Endothelial cell of umbilical vein (primary cell): ENCODE measurements around the gene BBS2. TPM values are rescaled to one million over a fixed set of nuclear protein-coding genes. Genes with fewer than 3 reads are reported as not detected.

Experiments used
- BruUV-seq: library from RNA; stranded (reverse); fragments of 400-500 nt; replicated peaks from 2 replicates; lab custom pipeline; 2021; lab: Mats Ljungman, UMichigan
- CTCF ChIA-PET: fragments of 300-600, 350-600 bp; sonication (Branson Sonifier 250); formaldehyde crosslinking; loops from one replicate; lab custom pipeline; 2021; ENCODE audit warnings: antibody characterized with exemption, inconsistent platforms; lab: Charles Lee
- POLR2A ChIA-PET: fragments of 300-600, 350-600 bp; sonication (Branson Sonifier 250); formaldehyde crosslinking; loops from one replicate; lab custom pipeline; 2021; ENCODE audit warnings: antibody characterized with exemption, inconsistent platforms; lab: Charles Lee
- DNase-seq: peaks from one replicate; pipeline ENCODE4 v3.0.0-alpha.2; 2011; ENCODE audit warnings: low read depth, low spot score
- FAIRE-seq: peaks from 2 replicates; lab custom pipeline; 2011; peaks lifted over from hg19 to GRCh38; lab: Jason Lieb, UNC
- H2AFZ ChIP-seq: 2 replicates; pipeline ENCODE4 v1.6.0; 2012; ENCODE audit warnings: low read depth, low read length, control low read depth, inconsistent platforms
- H3K27ac ChIP-seq: 2 replicates; pipeline ENCODE4 v1.5.1; 2011; ENCODE audit warnings: low read depth, mild to moderate bottlenecking, control low read depth, low read length, moderate library complexity; ENCODE audit not compliant: insufficient read depth
- H3K27me3 ChIP-seq, 2 experiments: 2 replicates each; pipeline versions ENCODE4 v1.6.0 to v1.6.1; 2011; ENCODE audit warnings: low read length in 2 of 2, mixed read lengths in 1 of 2; ENCODE audit not compliant: control insufficient read depth in 2 of 2, insufficient read depth in 2 of 2
- H3K36me3 ChIP-seq, 2 experiments: 2 replicates in 1 of 2; 3 replicates in 1 of 2; pipeline ENCODE4 v1.5.1; 2011; ENCODE audit warnings: low read length in 2 of 2, mild to moderate bottlenecking in 1 of 2, moderate library complexity in 1 of 2; ENCODE audit not compliant: control insufficient read depth in 2 of 2, insufficient read depth in 2 of 2; ENCODE audit errors: extremely low read depth in 1 of 2
- H3K4me1 ChIP-seq: 3 replicates; pipeline ENCODE4 v1.5.1; 2011; ENCODE audit warnings: mild to moderate bottlenecking, low read length; ENCODE audit not compliant: control insufficient read depth, insufficient read depth; ENCODE audit errors: extremely low read depth
- H3K4me2 ChIP-seq: 2 replicates; pipeline ENCODE4 v1.6.1; 2011; ENCODE audit warnings: low read length, control low read depth, mixed read lengths; ENCODE audit not compliant: insufficient read depth
- H3K4me3 ChIP-seq, 3 experiments: fragments of 200-600 bp in 1 of 3; sonication (generic), shearing (Covaris generic) in 1 of 3; replicated peaks in 1 of 3; 2 replicates each; pipeline ENCODE4 v1.5.1; 2011 to 2016; ENCODE audit warnings: control low read depth in 3 of 3, low read length in 3 of 3, mild to moderate bottlenecking in 2 of 3, inconsistent platforms in 1 of 3, low read depth in 1 of 3, moderate library complexity in 1 of 3; ENCODE audit not compliant: insufficient read depth in 1 of 3
- H3K79me2 ChIP-seq: 2 replicates; pipeline ENCODE4 v1.6.0; 2012; ENCODE audit warnings: low read length, inconsistent platforms; ENCODE audit not compliant: control insufficient read depth, insufficient read depth
- H3K9ac ChIP-seq: replicated peaks from 2 replicates; pipeline ENCODE3; 2011; ENCODE audit warnings: low read length, control low read depth; ENCODE audit not compliant: insufficient read depth; ENCODE audit errors: extremely low read depth
- H3K9me1 ChIP-seq: replicated peaks from 3 replicates; pipeline ENCODE4 v1.6.0; 2011; ENCODE audit warnings: mild to moderate bottlenecking, low read length; ENCODE audit not compliant: control insufficient read depth, insufficient read depth; ENCODE audit errors: extremely low read depth
- H3K9me3 ChIP-seq: replicated peaks from 2 replicates; pipeline ENCODE4 v1.5.1; 2012; ENCODE audit warnings: low read length, inconsistent platforms; ENCODE audit not compliant: control insufficient read depth, insufficient read depth
- H4K20me1 ChIP-seq: replicated peaks from 2 replicates; pipeline ENCODE3; 2011; ENCODE audit warnings: mild to moderate bottlenecking, low read length; ENCODE audit not compliant: control insufficient read depth, insufficient read depth; ENCODE audit errors: extremely low read depth
- CTCF ChIP-seq, 2 donors: IDR thresholded peaks; 1 replicate in 1 of 2; 2 replicates in 1 of 2; pipeline ENCODE4 v1.5.1; 2011; ENCODE audit warnings: low read length in 2 of 2, mild to moderate bottlenecking in 2 of 2, moderate library complexity in 2 of 2, control low read depth in 1 of 2, inconsistent platforms in 1 of 2, low read depth in 1 of 2; ENCODE audit not compliant: insufficient read depth in 1 of 2; ENCODE audit errors: extremely low read depth in 1 of 2
- EZH2 ChIP-seq: IDR thresholded peaks from 2 replicates; pipeline ENCODE4 v1.6.1; 2012; ENCODE audit warnings: borderline replicate concordance, low read depth, mild to moderate bottlenecking, moderate library complexity, low read length, inconsistent platforms; ENCODE audit not compliant: severe bottlenecking
- FOS ChIP-seq: IDR thresholded peaks from 2 replicates; pipeline ENCODE4 v1.6.1; 2011; ENCODE audit warnings: mild to moderate bottlenecking, low read length, moderate library complexity, borderline replicate concordance; ENCODE audit not compliant: insufficient read depth
- GATA2 ChIP-seq: IDR thresholded peaks from 2 replicates; pipeline ENCODE4 v1.7.0; 2011; ENCODE audit warnings: low read depth, mild to moderate bottlenecking, moderate library complexity, mixed read lengths, low read length; ENCODE audit not compliant: insufficient read length, insufficient read depth
- JUN ChIP-seq: IDR thresholded peaks from 2 replicates; pipeline ENCODE4 v1.6.1; 2011; ENCODE audit warnings: borderline replicate concordance, low read depth; ENCODE audit not compliant: insufficient read length, insufficient read depth
- MAX ChIP-seq: IDR thresholded peaks from 2 replicates; pipeline ENCODE4 v1.6.1; 2011; ENCODE audit not compliant: insufficient read depth, insufficient read length
- MYC ChIP-seq: IDR thresholded peaks from one replicate; pipeline ENCODE4 v1.6.1; 2011; ENCODE audit warnings: mild to moderate bottlenecking, low read depth, low read length
- POLR2A ChIP-seq: IDR thresholded peaks from 2 replicates; pipeline ENCODE4 v1.6.1; 2012; ENCODE audit warnings: low read depth, mild to moderate bottlenecking, control low read depth, low read length
- POLR2AphosphoS5 ChIP-seq: IDR thresholded peaks from 2 replicates; pipeline ENCODE4 v1.6.1; 2012; ENCODE audit warnings: low read depth, mild to moderate bottlenecking, control low read depth, low read length, moderate library complexity; ENCODE audit not compliant: insufficient read depth
- dilution Hi-C: fragments of 300-500 bp; cut with MboI; formaldehyde crosslinking; loops from one replicate; pipeline ENCODE4 v1.15.0; 2019; ENCODE audit warnings: low sequenced_read_pairs; ENCODE audit not compliant: extremely low pct_ligation_motif_present
- intact Hi-C: fragments of 100-400 bp; cut with micrococcal nuclease; formaldehyde crosslinking; loops from one replicate; pipeline ENCODE4 v1.10.0; 2022
- polyA plus RNA-seq, 4 experiments: library from polyadenylated mRNA; depleted of rRNA in 3 of 4; stranded (reverse) in 3 of 4; unstranded in 1 of 4; fragments of >200 nt; gene quantifications; 2 replicates each; pipeline versions ENCODE4 v1.2.1 to v1.2.3, GENCODE V29; 2011 to 2012; ENCODE audit warnings: missing spikeins in 1 of 4
- total RNA-seq: library from RNA; stranded (reverse); gene quantifications from 2 replicates; pipeline ENCODE4 v1.2.3, GENCODE V29; 2021

The BBS2 gene
- total and polyA plus RNA-seq, 2 donors (not counting 3 experiments of a cell fraction or from before 2014, with no cell fraction given) = 37.6 to 44.8 TPM

- BruUV-seq = no TSS peak
- intact Hi-C loops (no loop called here), dilution Hi-C loops (no loop called here)
- TF ChIP-seq FOS (no peak), GATA2 (no peak), EZH2 (no peak), JUN (no peak), MAX (no peak), CTCF (IDR thresholded peaks at IDR 0.05; ENCODE audit: extremely low read depth in 1 of 2, insufficient read depth in 1 of 2, low read depth in 1 of 2, low read length in 2 of 2) (no peak), POLR2AphosphoS5 (no peak), POLR2A (no peak), MYC (no peak)
- H3K4me3 ChIP-seq = no peak overlapping the region
- no peak overlapping the region for H3K27ac ChIP-seq
- H3K79me2 ChIP-seq = peaks cover 3% of the 10 kb centered on the region
- no peaks in the 10 kb centered on the region for H3K9me1 ChIP-seq
- no peaks in the 10 kb centered on the region for H3K27me3 ChIP-seq
- no peaks in the 10 kb centered on the region for H3K36me3 ChIP-seq
- CTCF ChIA-PET = interaction anchor here (1.2 to 4.1 kb wide), 4 partner anchors 10 to 185 kb away, joined by 3 to 35 read pairs (median 8); no protein-coding TSS in a partner anchor
- DNase-seq (no peak), FAIRE-seq (no peak)
- no peak overlapping the region for H2AFZ ChIP-seq
- no peaks in the 10 kb centered on the region for H4K20me1 ChIP-seq
- no peak overlapping the region for H3K9ac ChIP-seq
- H3K4me1 ChIP-seq = peaks cover 15% of the 10 kb centered on the region
- POLR2A ChIA-PET = interaction anchor here (1.2 kb wide), 1 partner anchor 10 kb away, joined by 3 read pairs; no protein-coding TSS in a partner anchor
- no peak overlapping the region for H3K4me2 ChIP-seq
- no peaks in the 10 kb centered on the region for H3K9me3 ChIP-seq
These were observed 2.6 kb downstream of the BBS2 start for GRCh38 chr16:56517206-56517605.
